DMS153 (cell line): ENCODE measurements around the gene SBNO2.
"Not testable (repeated sequence)": the region's sequence is repeated elsewhere in the genome, so short reads cannot be mapped to it uniquely, and the experiment has no call there.

Source experiments
- DNase-seq: peaks from one replicate; lab custom pipeline; 2025; lab: John Stamatoyannopoulos, UW

SBNO2 gene

DNA sequence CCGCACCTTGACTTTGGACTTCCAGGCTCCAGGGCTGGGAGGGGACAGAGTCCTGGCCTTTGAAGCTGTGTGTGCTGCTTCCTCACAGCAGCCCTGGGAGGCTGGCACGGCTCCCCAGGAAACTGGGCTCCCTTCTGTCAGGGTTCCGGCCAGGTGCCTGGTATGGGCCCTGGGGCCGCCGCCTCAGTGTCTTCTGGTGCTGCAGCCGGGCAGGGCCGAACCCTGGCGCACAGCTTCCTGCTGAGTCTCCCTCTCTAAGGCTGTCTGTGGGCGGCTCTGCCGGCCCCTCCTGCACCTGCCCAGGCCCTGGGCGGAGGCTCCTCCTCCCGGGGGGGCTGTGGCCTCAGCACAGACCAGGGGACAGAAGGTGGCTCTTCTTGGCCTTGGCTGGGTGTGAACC lies 37.9 kb downstream of the SBNO2 start:
- no peak for DNase-seq

DNA sequence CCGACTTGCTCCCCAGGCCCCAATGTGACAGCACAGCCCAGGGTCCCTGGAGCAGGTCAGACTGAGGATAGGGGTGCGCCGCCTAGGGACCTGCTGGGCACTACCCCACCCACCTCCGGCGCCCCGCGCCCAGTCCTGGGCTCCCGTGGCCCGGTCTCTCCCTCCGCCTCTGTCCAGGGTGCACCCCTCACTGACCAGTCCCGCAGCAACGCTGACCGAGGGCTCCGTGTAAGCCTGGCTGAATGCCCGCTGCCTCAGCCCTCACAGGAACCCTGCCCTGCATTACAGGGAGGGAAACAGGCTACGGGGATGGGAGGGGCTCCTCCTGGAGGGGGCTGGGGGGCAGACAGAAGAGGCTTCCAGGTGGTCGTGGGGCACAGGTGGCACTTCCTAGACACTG lies 38.6 kb downstream of the SBNO2 start:
- DNase-seq = no peak

DNA sequence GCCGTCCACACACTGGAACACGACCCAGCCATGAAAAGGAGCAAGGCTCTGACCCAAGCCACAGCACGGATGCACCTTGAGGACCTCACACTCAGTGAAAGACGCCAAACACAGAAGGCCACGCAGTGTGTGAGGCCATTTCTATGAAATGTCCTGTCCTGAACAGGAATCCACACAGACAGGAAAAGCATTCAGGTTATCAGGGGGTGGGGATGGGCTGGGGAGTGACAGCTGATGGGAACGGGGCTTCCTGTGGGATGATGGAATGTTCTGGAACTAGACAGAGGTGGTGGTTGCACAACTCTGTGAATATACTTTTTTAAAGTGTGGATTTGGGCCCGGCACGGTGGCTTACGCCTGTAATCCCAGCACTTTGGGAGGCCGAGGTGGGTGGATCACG lies 39.6 kb downstream of the SBNO2 start:
- DNase-seq = no peak

DNA sequence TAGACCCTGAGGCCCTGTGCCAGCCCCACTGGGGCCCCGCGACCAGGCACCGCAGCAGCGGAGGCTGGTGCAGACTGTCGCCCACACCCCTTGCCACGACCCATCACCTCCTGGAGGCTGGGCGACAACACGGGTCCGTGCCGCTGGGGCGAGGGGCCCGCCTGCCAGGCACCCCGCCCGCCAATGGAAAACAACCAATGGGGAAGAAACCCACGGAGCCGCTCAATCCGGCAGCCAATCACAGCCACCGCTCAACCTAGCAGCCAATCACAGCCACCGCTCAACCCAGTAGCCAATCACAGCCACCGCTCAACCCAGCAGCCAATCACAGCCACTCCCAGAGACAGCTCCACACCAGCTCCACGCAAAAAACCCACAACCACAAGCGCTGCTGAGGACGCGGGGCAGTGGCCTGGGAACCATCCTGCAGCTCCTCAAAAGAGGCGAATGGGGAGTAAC lies 40.6 kb downstream of the SBNO2 start:
- no peak for DNase-seq

DNA sequence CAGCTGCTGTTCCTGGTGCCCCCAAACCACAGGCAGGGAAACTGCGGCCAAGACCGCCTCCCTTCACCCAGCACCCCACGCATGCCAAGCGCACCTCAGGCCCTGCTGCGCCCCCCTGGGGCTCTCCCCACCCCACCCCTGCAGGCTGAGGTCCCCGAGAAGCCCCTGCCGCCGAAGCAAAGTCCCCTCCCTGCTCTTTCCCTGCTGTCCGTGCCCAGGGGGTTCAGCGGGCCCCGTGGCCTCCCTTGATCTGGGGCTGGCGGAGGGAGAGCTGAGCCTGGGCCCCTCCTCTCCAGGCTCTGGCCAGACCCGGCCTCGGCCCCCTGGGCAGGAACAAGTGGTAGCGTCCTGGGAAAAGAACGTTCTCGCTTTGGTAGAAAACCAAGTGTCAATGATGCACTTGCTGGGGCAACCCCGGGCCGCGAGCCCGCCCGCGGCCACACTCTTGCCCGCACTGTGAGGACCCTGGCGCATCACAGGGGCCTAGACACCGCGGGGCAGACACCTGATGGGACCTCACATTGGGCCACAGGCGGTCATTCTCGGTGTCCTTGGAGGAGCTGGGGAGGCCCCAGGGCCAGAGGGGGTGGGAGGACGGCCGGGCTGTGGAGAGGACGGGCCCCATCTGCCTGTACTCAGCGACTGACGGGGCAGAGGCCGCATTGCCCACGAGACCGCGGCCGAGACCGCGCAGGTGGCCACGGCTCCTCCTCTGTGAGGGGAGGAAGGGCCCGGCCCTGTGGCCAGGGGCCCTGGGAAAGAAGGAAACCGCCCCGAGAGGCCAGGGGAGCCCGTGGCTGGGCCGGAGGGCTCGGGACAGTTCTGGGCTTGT lies 41.3 kb downstream of the SBNO2 start:
- no peak for DNase-seq

DNA sequence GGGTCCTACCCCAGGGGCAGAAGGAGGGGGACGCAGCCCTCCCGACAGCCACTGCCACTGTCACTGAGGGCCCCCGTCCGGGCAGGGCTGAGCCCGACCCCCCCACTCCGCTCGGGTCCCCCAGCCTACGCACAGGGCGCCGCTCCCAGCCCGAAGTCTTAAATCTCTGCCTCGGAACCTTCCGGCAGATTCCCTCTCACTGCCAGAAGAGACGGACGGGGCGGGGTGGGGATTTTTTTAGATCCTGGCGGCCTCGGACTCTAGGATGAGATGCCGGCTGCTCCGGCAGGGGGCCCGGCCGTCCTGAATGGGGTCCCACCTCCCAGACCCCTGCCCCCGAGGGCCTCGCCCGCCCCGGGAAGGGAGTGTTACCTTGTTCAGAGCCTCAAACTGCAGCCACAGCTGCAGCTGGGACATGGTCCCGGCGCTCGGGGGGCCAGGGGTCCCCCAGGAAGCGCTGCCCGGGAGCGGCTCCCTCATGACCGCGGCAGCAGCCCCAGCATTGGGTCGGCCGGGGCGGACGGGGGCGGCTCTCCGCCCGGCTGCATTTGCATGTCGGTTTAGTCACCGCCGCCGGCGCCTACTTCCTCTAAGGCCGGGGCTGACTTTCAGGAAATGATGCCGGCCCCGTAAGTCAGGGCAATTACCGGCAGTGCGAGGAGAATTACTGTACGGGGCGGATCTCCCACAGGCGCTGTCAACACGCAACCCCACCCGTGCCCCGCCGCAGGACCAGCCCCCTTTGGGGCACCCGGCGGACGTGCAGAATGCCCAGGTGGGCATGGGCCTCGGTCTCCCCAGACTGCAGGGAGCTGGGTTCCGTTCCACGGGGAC lies 42.1 kb downstream of the SBNO2 start:
- DNase-seq = peak; percentile 17

DNA sequence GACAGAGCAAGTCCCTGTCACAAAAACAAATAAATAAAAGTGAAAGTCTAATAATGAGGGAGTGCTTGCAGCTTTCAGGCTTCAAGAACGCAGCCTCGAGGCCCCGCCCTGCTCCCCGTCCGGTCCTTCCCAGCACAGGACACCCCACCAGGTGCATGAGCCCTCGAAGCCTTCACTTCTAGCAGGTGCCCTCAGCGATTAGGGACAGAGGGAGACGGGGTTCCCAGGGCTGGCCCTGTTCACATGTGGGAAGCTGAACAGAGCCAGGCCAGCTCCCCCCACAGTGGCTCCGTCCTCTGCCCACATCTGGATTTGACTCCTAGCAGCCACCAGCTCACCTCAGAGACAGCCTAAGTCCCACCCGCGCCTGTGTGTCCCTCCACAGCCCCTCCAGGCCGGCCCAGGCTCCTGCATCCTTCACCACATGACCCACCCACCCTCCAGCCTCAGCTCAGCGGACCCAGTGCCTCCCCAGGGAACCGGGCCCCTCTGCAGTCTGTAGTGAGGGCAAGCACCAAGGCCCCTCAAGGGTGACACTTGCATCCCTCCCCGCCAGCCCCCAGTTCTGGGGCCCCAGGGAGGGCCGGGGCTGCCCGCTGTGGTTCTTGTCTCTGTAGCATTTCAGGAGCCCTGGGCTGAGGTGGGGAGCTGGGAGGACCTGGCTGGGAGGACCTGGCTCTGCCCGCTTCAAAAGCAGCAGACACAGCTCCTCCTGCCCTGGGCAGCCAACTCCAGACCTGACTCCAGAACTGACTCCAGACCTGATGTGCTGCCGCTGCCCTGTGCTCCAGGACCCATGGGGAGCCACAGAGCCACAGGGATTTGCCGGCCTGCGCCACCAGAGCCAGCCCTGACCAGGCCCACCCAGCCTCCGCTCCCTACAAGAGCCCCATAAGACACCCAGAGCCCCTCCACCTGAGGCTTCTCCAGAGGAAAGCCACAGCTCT lies 43.0 kb downstream of the SBNO2 start:
- DNase-seq = no peak

DNA sequence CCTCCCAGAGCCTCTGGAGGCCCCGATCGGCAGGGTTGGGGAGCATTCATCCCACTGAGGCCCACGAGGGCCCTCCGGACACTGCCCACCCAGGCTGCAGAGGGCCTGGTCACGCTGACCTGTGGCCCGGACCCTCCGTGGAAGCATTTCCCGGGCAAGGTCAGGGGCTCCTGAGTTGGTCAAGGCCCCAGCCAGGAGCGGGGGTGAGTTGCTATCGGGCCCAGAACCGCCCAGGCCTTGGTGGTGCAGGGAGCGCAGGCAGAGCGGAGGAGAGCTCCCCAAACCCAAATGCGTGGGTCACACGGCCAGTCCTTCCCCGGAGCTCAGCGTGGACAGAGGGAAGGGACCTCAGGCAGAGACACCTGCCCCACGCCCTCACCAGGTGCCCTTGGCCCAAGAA lies 44.5 kb downstream of the SBNO2 start:
- DNase-seq = no peak

DNA sequence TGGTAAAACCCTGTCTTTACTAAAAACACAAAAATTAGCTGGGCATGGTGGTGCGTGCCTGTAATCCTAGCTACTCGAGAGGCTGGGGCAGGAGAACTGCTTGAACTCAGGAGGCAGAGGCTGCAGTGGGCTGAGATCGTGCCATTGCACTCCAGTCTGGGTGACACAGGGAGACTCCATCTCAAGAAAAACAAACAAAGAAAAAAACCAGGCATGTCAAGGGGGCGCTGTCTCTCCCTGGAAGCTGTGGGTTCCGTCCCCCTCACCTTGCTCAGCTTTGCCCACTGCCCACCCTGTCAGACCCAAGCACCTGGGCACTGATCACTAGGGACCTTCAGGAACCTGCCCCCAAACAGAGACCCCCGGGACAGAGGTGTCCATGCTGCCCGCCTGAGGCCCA lies 45.0 kb downstream of the SBNO2 start:
- DNase-seq = not testable (repeated sequence)

DNA sequence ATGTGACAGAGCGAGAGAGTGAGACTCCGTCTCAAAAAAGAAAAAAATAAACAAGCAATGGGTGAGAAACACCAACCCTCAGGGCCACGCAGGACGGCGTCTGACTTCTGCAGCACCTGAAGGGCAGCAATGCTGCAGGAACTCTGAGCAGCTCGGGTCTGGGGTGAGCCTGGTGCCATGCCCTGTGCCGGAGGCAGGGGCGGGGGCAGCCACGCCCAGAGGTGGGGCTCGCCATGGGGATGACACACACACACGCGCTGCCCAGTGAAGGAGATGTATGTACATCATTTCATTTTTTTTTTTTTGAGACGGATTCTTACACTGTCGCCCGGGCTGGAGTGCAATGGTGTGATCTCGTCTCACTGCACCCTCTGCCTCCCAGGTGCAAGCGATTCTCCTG lies 46.0 kb downstream of the SBNO2 start:
- no peak for DNase-seq

DNA sequence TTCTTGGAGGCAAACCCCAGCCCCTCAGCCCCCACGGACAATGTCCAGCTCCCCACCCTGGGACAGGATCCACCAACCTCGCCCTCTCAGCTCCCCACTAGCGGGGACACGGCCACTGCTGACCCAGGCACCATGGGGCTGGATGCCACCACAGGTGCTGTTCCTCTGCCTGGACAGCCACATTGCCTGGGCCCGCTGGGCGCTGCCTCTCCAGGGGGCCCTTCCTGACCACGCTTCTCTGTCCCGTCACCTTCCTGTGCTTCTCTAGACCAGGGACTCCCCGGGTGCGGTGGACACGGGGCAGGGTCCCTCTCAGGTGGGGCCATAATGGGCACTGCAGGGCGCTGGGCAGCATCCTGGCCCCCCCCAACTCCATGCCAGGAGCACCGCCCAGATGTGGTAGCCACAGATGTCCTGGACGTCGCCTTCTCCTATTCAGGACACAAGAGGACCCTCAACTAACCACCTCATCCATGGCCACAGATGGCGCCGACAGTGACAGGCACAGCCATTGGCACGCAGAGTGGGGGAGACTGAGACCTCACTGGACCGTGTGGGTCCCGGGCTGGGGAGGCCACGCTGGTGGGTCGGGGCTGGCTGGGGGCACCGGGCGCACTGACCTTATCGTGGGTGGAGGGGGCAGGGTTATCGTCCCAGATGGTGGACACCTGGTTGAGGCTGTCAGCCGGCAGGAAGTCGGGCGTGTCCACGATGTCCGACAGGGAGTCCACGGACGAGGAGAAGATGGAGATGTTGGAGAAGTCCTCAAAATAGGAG lies 46.9 kb downstream of the SBNO2 start:
- no peak for DNase-seq

DNA sequence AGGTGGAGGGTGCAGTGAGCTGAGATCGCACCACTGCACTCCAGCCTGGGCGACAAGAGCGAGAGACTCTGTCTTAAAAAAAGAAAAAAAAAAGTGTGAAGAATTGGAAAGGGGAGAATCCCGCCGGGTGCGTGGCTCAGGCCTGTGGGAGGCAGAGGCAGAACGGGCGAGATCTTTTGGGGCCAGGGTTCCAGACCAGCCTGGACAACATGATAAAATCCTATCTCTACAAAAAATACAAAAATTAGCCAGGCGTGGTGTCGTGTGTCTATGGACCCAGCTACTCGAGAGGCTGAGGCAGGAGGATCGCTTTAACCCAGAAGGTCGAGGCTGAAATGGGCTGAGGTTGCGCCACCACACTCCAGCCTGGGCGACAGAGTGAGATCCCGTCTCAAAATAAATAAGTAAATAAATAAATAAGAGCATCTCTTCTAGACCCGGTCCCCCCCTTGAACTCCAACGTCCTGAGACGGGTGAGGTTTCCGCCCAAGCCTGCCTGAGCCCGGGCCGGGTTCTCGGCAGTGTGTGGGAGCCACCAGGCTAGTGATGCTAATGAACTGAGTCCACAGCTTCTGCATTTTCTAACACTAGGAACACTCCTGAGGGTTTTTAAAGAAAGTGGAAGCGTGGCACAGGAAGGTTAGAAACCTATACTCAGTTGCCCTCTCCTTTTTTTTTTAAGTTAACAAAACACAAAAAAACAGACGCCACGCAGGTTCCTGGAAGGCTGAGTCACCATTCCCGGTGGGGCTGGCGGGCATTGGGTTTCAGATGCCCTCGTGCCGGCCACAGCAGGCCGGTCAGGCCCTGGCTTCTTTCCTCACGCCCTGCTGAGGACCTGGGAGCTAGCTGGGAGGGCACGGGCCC lies 48.2 kb downstream of the SBNO2 start:
- no peak for DNase-seq

DNA sequence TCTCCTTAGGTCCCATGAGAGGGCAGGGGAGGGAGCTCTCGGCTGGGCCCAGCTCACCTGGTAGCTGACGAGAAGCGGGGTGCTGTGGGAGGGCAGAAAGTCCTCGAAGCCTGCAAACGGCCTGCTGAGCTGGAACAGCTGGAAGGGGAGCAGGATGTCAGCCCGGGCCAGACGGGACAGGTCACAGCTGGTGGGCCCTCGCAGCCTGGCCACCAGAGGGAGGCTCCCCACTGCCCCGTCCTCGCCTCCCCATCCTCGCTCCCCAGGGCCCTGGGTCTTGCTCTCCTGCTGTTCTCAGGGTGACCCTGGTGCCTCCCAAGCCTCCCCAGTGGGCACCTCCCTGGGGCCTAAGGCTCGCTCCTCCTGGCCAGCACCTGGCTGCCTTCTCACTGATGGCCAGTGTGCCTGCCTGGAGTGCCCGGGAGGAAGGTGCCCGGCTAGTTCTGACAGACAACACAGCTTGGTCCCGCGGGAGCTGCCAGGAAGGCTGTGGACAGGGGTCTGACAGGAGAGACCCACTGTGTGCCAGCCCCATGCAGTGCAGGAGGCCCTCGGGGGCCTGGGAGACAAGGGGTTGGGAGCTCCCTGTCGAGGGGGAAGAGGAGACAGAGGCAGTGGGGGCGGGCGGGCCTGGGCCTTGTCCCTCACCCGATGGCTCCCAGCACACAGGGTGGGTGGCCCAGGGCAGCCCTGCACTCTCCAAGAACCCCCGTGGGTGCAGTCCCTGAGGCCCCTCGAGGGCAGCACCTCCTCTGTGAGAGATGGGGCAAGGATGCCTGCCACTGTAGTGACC lies 50.0 kb downstream of the SBNO2 start:
- no peak for DNase-seq

DNA sequence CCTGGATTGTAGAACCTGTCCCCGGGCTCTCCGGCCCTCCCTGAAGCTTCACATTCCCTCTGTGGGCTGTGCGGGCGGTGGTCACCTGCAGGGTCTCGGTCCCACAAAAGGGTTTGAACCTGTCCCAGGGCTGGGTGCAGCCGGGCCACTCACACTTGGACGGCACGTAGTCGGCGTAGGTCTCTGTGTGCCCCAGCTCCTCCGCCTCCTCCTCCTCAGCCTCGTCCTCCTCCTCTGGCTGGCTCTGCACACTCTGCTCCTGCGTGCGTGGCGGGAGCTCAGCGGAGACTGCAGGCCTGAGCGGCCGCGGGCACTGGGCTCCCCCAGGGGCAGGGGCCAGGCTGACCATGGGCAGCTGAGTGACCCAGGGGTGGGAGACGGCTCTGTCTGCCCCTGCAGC lies 50.7 kb downstream of the SBNO2 start:
- DNase-seq = no peak

DNA sequence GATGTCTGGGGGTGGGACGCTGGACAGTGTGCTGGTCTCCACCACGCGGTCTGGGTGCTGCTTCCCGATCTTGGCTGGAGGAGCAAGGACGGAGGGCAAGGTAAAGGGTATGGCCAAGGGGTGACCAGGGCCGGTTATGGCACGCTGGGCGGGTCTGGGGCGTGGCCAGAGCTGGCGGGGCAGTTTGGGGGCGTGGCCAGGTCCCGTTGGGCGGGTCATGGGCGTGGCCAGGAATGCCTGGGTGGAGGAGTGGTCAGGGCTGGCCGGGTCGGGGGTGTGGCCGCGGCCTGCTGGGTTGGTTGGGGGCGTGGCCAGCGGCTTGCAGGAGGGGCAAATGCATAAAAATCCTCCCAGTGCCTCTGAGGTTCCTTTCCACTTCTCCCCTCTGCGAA lies 51.1 kb downstream of the SBNO2 start:
- DNase-seq = no peak

DNA sequence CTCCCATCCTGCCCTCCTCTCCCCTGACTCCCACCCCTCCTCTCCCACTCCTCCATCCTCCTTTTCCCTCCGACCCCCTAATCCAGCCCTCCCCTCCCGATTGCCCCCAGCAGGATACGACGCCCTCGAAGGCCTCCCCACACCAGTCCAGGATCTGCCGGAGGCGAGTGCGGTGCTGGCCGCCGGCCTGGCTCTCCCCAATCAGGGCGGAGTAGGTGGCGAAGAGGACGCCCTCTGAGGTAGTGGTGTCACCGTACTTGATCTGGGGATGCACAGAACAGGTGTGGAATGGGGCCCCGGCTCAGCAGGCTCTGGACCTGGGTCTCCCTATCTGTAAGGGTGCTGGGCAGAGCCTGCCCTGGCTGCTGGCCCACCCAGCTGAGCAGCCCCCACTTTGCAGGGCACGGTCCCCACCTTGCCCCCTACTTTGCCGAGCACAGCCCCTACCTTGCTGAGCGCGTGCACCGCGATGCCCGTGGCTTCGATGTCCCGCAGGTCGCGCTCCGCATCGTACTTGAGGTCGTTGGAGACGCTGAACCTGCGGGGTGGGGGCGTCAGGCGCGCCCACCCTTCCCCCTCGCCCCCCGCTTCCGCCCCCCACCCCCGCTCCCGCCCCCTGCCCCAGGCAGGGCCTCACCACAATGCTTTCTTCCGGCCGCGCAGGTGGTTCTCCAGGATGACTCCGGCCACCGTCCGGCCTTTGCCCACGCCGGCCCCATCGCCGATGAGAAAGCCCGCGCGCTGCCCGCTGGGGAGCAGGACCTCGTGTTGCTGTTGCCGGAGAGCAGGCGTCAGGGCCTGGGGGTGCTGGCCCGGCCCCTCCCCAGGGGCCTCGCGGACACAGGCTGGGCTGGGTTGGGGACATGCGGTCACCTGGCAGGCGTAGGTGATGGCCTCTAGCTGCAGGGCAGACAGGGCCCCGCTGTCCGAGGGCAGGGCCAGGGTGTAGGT lies 51.8 kb downstream of the SBNO2 start:
- DNase-seq = no peak

DNA sequence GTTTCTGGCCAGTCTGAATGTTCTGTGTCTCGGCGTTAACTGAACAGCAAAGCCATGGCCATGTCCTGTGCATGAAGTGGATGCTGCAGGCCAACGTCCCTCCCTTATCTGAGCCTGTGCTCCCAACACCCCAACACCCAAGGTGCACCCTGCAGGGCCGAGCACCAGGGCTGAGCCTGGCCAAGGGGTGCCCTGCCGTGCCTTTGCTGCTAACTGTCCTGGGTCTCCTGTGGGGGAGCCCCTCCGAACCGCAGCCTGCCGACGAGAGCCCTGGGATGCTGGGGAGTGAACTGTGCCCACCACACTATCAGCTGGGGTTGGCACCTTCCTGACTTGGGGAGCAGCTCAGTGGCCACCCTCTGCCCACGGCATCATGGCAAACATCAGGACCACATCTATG lies 52.7 kb downstream of the SBNO2 start:
- no peak for DNase-seq

DNA sequence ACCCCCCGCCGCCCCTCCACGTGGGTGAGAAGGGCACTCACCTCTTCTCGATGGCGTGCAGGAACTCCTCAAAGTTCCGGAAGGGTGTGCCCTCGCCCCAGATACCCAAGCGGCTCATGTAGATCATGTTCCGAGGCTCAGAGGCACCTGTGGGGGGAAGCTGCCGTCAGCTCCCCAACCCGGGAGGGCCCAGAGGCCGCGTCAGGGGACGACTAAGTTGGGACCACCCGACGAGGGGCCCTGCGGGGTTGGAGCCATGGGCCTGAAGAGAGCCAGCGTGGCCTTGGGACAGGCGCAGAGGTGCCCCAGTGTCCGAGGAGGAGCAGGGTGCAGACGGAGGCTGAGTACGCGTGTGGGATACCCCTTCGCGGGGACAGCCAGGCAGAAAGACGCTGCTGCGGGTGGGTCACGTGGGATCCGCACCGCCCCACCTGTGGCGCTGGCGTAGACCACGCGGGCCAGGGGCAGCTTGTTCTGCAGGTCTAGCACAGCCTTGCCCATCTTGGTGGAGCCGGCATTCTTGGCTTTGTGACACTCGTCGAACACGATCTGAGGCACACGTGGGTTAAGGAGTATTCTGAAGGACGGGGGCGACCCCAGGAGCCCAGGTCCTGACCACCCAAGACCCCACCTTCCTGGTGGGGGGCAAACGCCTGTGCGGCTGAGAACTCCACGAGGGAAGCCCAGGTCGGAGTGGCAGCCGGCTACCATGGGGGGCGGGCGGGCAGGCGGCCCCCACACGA lies 54.4 kb downstream of the SBNO2 start:
- no peak for DNase-seq
